HepG2 (cell line): ENCODE measurements around the gene CBX2. TPM values are rescaled to one million over a fixed set of nuclear protein-coding genes. Genes with fewer than 3 reads are reported as not detected.
A peak's percentile ranks its signal among the peaks of the same experiment; 100 is the strongest.

ENCODE experiments used
- ARNTL ChIP-seq: sonication (generic); formaldehyde crosslinking; IDR thresholded peaks from 2 replicates; pipeline ENCODE4 v1.4.0; 2020; ENCODE audit warnings: mild to moderate bottlenecking, missing genetic modification reagents
- BATF2 ChIP-seq: sonication (generic); formaldehyde crosslinking; IDR thresholded peaks from 2 replicates; pipeline ENCODE4 v1.8.0; 2022; ENCODE audit warnings: mild to moderate bottlenecking, missing genetic modification reagents, moderate library complexity
- ETS1 ChIP-seq: sonication (generic); formaldehyde crosslinking; IDR thresholded peaks from 2 replicates; pipeline ENCODE4 v1.4.0; 2020; ENCODE audit warnings: missing genetic modification reagents
- FOXA1 ChIP-seq, 2 experiments: fragments of 450-650 bp in 1 of 2; sonication (generic) in 1 of 2; formaldehyde crosslinking in 1 of 2; IDR thresholded peaks; 2 replicates each; pipeline versions ENCODE4 v1.4.0 to v1.6.1; 2016 to 2020; ENCODE audit warnings: missing genetic modification reagents in 1 of 2
- HMGA1 ChIP-seq: sonication (generic); formaldehyde crosslinking; conservative IDR thresholded peaks from 2 replicates; pipeline ENCODE4 v1.4.0; 2020; ENCODE audit warnings: missing genetic modification reagents
- IKZF1 ChIP-seq: fragments of 450-650 bp; IDR thresholded peaks from 2 replicates; pipeline ENCODE4 v1.7.1; 2016
- MAX ChIP-seq: IDR thresholded peaks from 2 replicates; pipeline ENCODE4 v1.6.1; 2012; ENCODE audit warnings: inconsistent platforms
- MED1 ChIP-seq: sonication (generic); formaldehyde crosslinking; IDR thresholded peaks from 2 replicates; pipeline ENCODE4 v1.4.0; 2020; ENCODE audit warnings: missing genetic modification reagents
- MED8 ChIP-seq: sonication (generic); formaldehyde crosslinking; IDR thresholded peaks from 2 replicates; pipeline ENCODE4 v1.8.1; 2023; ENCODE audit warnings: mild to moderate bottlenecking, missing genetic modification reagents; ENCODE audit not compliant: insufficient replicate concordance
- MEIS2 ChIP-seq: sonication (generic); formaldehyde crosslinking; IDR thresholded peaks from 2 replicates; pipeline ENCODE4 v1.9.0; 2021; ENCODE audit warnings: mild to moderate bottlenecking, missing genetic modification reagents
- RAD51 ChIP-seq: fragments of 450-650 bp; IDR thresholded peaks from 2 replicates; pipeline ENCODE4 v1.6.1; 2016; ENCODE audit warnings: borderline replicate concordance
- RARG ChIP-seq: sonication (generic); formaldehyde crosslinking; IDR thresholded peaks from 2 replicates; pipeline ENCODE4 v1.4.0; 2020; ENCODE audit warnings: low read depth, mild to moderate bottlenecking, missing genetic modification reagents
- REXO4 ChIP-seq: sonication (generic); formaldehyde crosslinking; IDR thresholded peaks from 2 replicates; pipeline ENCODE4 v1.8.0; 2022; ENCODE audit warnings: missing genetic modification reagents, mild to moderate bottlenecking, borderline replicate concordance
- TBX3 ChIP-seq: fragments of 450-650 bp; IDR thresholded peaks from 2 replicates; pipeline ENCODE4 v1.6.1; 2017; ENCODE audit warnings: antibody characterized with exemption, mild to moderate bottlenecking, inconsistent platforms, borderline replicate concordance
- TFAP4 ChIP-seq: sonication (generic); IDR thresholded peaks from 2 replicates; pipeline ENCODE4 v1.6.1; 2016; ENCODE audit warnings: low read depth, borderline replicate concordance
- TRIM22 ChIP-seq: fragments of 450-650 bp; IDR thresholded peaks from 2 replicates; pipeline ENCODE4 v1.6.1; 2017
- ZNF24 ChIP-seq: fragments of 450-650 bp; IDR thresholded peaks from 2 replicates; pipeline ENCODE4 v1.6.1; 2017; ENCODE audit warnings: antibody characterized with exemption, mild to moderate bottlenecking
- ZNF292 ChIP-seq: sonication (generic); formaldehyde crosslinking; IDR thresholded peaks from 2 replicates; pipeline ENCODE4 v1.8.1; 2022; ENCODE audit warnings: mild to moderate bottlenecking, low read depth, missing genetic modification reagents, borderline replicate concordance
- ZNF34 ChIP-seq: sonication (generic); formaldehyde crosslinking; IDR thresholded peaks from 2 replicates; pipeline ENCODE4 v1.4.0; 2020; ENCODE audit warnings: mild to moderate bottlenecking, missing genetic modification reagents, borderline replicate concordance
- ZNF382 ChIP-seq: sonication (generic); formaldehyde crosslinking; IDR thresholded peaks from 2 replicates; pipeline ENCODE4 v1.5.0; 2020; ENCODE audit warnings: missing genetic modification reagents, mild to moderate bottlenecking, borderline replicate concordance
- ZNF383 ChIP-seq: sonication (generic); formaldehyde crosslinking; IDR thresholded peaks from 2 replicates; pipeline ENCODE4 v1.4.0; 2020; ENCODE audit warnings: missing genetic modification reagents, mild to moderate bottlenecking, borderline replicate concordance
- ZNF451 ChIP-seq: sonication (generic); formaldehyde crosslinking; IDR thresholded peaks from 2 replicates; pipeline ENCODE4 v1.5.0; 2020; ENCODE audit warnings: mild to moderate bottlenecking, missing genetic modification reagents
- ZNF468 ChIP-seq: sonication (generic); formaldehyde crosslinking; IDR thresholded peaks from 2 replicates; pipeline ENCODE4 v1.8.0; 2022; ENCODE audit warnings: mild to moderate bottlenecking, moderate library complexity, missing genetic modification reagents
- ZNF639 ChIP-seq: conservative IDR thresholded peaks from 2 replicates; pipeline ENCODE4 v1.6.1; 2018; ENCODE audit warnings: missing genetic modification reagents
- polyA plus RNA-seq, 8 experiments: library from polyadenylated mRNA; depleted of rRNA in 3 of 8; stranded (reverse) in 7 of 8; unstranded in 1 of 8; fragments of >200 nt; fragmentation: Illumina TruSeq in 4 of 8; extraction: Trizol in 4 of 8; gene quantifications; 2 replicates each; pipeline versions ENCODE4 v1.2.1 to v1.2.3, GENCODE V29; 2011 to 2016; ENCODE audit warnings: low read depth in 4 of 8, missing spikeins in 1 of 8, mixed read lengths in 1 of 8; ENCODE audit not compliant: insufficient read depth in 1 of 8
- total RNA-seq, 5 experiments: library from RNA; depleted of rRNA; stranded (reverse); fragments of >200 nt; fragmentation: Illumina TruSeq; extraction: Trizol; gene quantifications; 2 replicates each; pipeline ENCODE4 v1.2.3, GENCODE V29; 2016; ENCODE audit warnings: low read depth in 1 of 5

The CBX2 gene
- total and polyA plus RNA-seq, 2 of the 13 experiments (the other 11 are each of a cell fraction or from before 2014, with no cell fraction given): 14.5 to 31.1 TPM

GRCh38 chr17:79824893-79825579 is 47.1 kb downstream of the CBX2 start (continued):
- peak; percentile 96 for TF ChIP-seq TFAP4
- no peak for TF ChIP-seq MEIS2
- TF ChIP-seq BATF2 (CRISPR knock-in tag): no peak
- no peak for TF ChIP-seq ETS1 (CRISPR knock-in tag)
- no peak for TF ChIP-seq ZNF34 (CRISPR knock-in tag)
- no peak for TF ChIP-seq FOXA1 (IDR thresholded peaks at IDR 0.05)
- TF ChIP-seq FOXA1 (CRISPR knock-in tag; IDR thresholded peaks at IDR 0.05): peak; percentile 81
- no peak for TF ChIP-seq MAX
- TF ChIP-seq ZNF24: no peak
- TF ChIP-seq TBX3: no peak
- TF ChIP-seq IKZF1: no peak
- TF ChIP-seq HMGA1: no peak
- TF ChIP-seq ZNF451: no peak
- TF ChIP-seq MED8 (CRISPR knock-in tag): no peak
- TF ChIP-seq ZNF382 (CRISPR knock-in tag): no peak
- TF ChIP-seq MED1 (CRISPR knock-in tag): no peak; the same call in 1 of the 2 replicates
- no peak for TF ChIP-seq ARNTL (CRISPR knock-in tag)
- no peak for TF ChIP-seq RARG (CRISPR knock-in tag)
- no peak for TF ChIP-seq ZNF468 (CRISPR knock-in tag)
- TF ChIP-seq ZNF383 (CRISPR knock-in tag): no peak
- no peak for TF ChIP-seq TRIM22
- no peak for TF ChIP-seq REXO4
- TF ChIP-seq ZNF292 (CRISPR knock-in tag): 0 out of 2 replicates have a peak, but pooled peaks have one; percentile 18
- TF ChIP-seq ZNF639 (CRISPR knock-in tag): no peak
- no peak for TF ChIP-seq RAD51
